Measurements from ENCODE around the gene CCDC83. TPM values are rescaled to one million over a fixed set of nuclear protein-coding genes. Genes with fewer than 3 reads are reported as not detected.

CCDC83 gene
- polyA plus RNA-seq, 3 donors = not detected

GRCh38 chr11:85939099-85940015 lies 84.2 kb downstream of the CCDC83 start:
- no CpG with 5 or more reads among the region's 4 CpGs for WGBS (ENCODE audit: insufficient coverage)
- H3K36me3 ChIP-seq (replicated peaks in 1 of 2; ENCODE audit: control insufficient read depth in 1 of 2, insufficient read depth in 2 of 2, low read length in 2 of 2) = no peaks in the 10 kb centered on the region
- Mint-ChIP-seq H3K27ac (no peak overlapping the region), H3K4me1 (peaks cover 8% of the 10 kb centered on the region), H3K36me3 (peaks cover 1 to 4% of the 10 kb centered on the region in 2 donors), H3K4me3 (no peak overlapping the region), H3K9me3 (peaks cover 16 to 24% (median 18%) of the 10 kb centered on the region in 7 donors), H3K27me3 (ENCODE audit: low read depth in 3 of 3) (peaks cover 1 to 11% (median 3%) of the 10 kb centered on the region in 3 donors)
- no peak for TF ChIP-seq CTCF (IDR thresholded peaks at IDR 0.05)
- H3K4me2 ChIP-seq (replicated peaks; ENCODE audit: extremely low read depth, low read length, poor library complexity, severe bottlenecking) = no peak overlapping the region
- H3K9me3 ChIP-seq (replicated peaks in 1 of 2; ENCODE audit: control insufficient read depth in 1 of 2, insufficient read depth in 1 of 2, low read length in 2 of 2) = peaks cover 12 to 31% of the 10 kb centered on the region in 2 donors
- DNase-seq = no peak
- H2AFZ ChIP-seq (ENCODE audit: insufficient read depth, low read depth, low read length, poor library complexity, severe bottlenecking) = no peak overlapping the region
- H3K27me3 ChIP-seq (ENCODE audit: control insufficient read depth in 2 of 2, insufficient read depth in 2 of 2, low read length in 2 of 2) = peaks cover 0 to 5% of the 10 kb centered on the region in 2 donors
- H4K20me1 ChIP-seq (ENCODE audit: insufficient read depth, low read length) = no peaks in the 10 kb centered on the region
- H3K4me1 ChIP-seq (ENCODE audit: control insufficient read depth in 1 of 2, insufficient read depth in 2 of 2, low read length in 2 of 2) = no peaks in the 10 kb centered on the region
- no peak overlapping the region for H3K9ac ChIP-seq (ENCODE audit: insufficient read depth, low read length, poor library complexity, severe bottlenecking)
- intact Hi-C loops (cut with micrococcal nuclease) = no loop called here
- H3K79me2 ChIP-seq (ENCODE audit: insufficient read depth, low read length) = no peaks in the 10 kb centered on the region
- H3K4me3 ChIP-seq (replicated peaks in 1 of 3; ENCODE audit: low read depth in 2 of 3, low read length in 3 of 3) = no peak overlapping the region
- H3K27ac ChIP-seq (ENCODE audit: low read depth in 1 of 2, low read length in 2 of 2) = no peak overlapping the region

GRCh38 chr11:85941380-85941973 lies 86.3 kb downstream of the CCDC83 start:
- H2AFZ ChIP-seq (ENCODE audit: insufficient read depth, low read depth, low read length, poor library complexity, severe bottlenecking) = no peak overlapping the region
- no peaks in the 10 kb centered on the region for H4K20me1 ChIP-seq (ENCODE audit: insufficient read depth, low read length)
- no peaks in the 10 kb centered on the region for H3K79me2 ChIP-seq (ENCODE audit: insufficient read depth, low read length)
- H3K9me3 Mint-ChIP-seq = peaks cover 7 to 16% (median 12%) of the 10 kb centered on the region in 7 donors
- H3K27me3 Mint-ChIP-seq (ENCODE audit: low read depth in 3 of 3) = peaks cover 0 to 1% (median 1%) of the 10 kb centered on the region in 3 donors
- peaks cover 24% of the 10 kb centered on the region for H3K4me1 Mint-ChIP-seq
- H3K4me3 ChIP-seq (replicated peaks in 1 of 3; ENCODE audit: low read depth in 2 of 3, low read length in 3 of 3) = no peak overlapping the region
- peaks cover 0 to 31% of the 10 kb centered on the region in 2 donors for H3K9me3 ChIP-seq (replicated peaks in 1 of 2; ENCODE audit: control insufficient read depth in 1 of 2, insufficient read depth in 1 of 2, low read length in 2 of 2)
- peaks cover 1 to 2% of the 10 kb centered on the region in 2 donors for H3K36me3 Mint-ChIP-seq
- peak; percentile 27 to 37 (median 30) for DNase-seq
- peak; percentile 67 for TF ChIP-seq CTCF (IDR thresholded peaks at IDR 0.05)
- H3K4me3 Mint-ChIP-seq = no peak overlapping the region
- no peak overlapping the region for H3K9ac ChIP-seq (ENCODE audit: insufficient read depth, low read length, poor library complexity, severe bottlenecking)
- no peaks in the 10 kb centered on the region for H3K27me3 ChIP-seq (ENCODE audit: control insufficient read depth in 2 of 2, insufficient read depth in 2 of 2, low read length in 2 of 2)
- H3K27ac Mint-ChIP-seq = no peak overlapping the region
- intact Hi-C loops (cut with micrococcal nuclease) = no loop called here
- H3K27ac ChIP-seq (ENCODE audit: low read depth in 1 of 2, low read length in 2 of 2) = no peak overlapping the region
- H3K4me2 ChIP-seq (replicated peaks; ENCODE audit: extremely low read depth, low read length, poor library complexity, severe bottlenecking) = no peak overlapping the region
- 0% methylated on average over 1 of the region's 6 CpGs for WGBS (ENCODE audit: insufficient coverage)
- no peaks in the 10 kb centered on the region for H3K36me3 ChIP-seq (replicated peaks in 1 of 2; ENCODE audit: control insufficient read depth in 1 of 2, insufficient read depth in 2 of 2, low read length in 2 of 2)
- peaks cover 15 to 16% of the 10 kb centered on the region in 2 donors for H3K4me1 ChIP-seq (ENCODE audit: control insufficient read depth in 1 of 2, insufficient read depth in 2 of 2, low read length in 2 of 2)
